Activated naive CD4-positive, alpha-beta T cell treated with anti-CD3 and anti-CD28 coated beads, Interleukin-2, amount 50 U/mL, for 72 hours (primary cell): ENCODE results near the gene RERG. TPM values are rescaled to one million over a fixed set of nuclear protein-coding genes. Genes with fewer than 3 reads are reported as not detected.

Experiments used
- ATAC-seq, 2 donors: fragments of 150-1000 bp; cut with Tn5 transposase; 2 replicates each; pipeline ENCODE4 v1.10.0; 2021; ENCODE audit warnings: mild to moderate bottlenecking in 2 of 2, moderate library complexity in 2 of 2
- DNase-seq, 2 donors: peaks; one replicate each; pipeline ENCODE4 v3.0.0; 2021 to 2022; ENCODE audit warnings: low spot score in 2 of 2
- H3K27ac Mint-ChIP-seq, 2 donors: one replicate each; pipeline ENCODE4 v1.8.0; 2022; ENCODE audit warnings: mild to moderate bottlenecking in 2 of 2, mixed read lengths in 2 of 2
- H3K36me3 Mint-ChIP-seq, 2 donors: one replicate each; pipeline ENCODE4 v1.8.0; 2022; ENCODE audit warnings: mixed read lengths in 2 of 2
- H3K9me3 Mint-ChIP-seq, 2 donors: one replicate each; pipeline ENCODE4 v1.8.0; 2022; ENCODE audit warnings: mixed read lengths in 2 of 2
- total RNA-seq, 2 donors: library from RNA; stranded (reverse); gene quantifications; one replicate each; pipeline ENCODE4 v1.2.3, GENCODE V29; 2022

The RERG gene, protein sequence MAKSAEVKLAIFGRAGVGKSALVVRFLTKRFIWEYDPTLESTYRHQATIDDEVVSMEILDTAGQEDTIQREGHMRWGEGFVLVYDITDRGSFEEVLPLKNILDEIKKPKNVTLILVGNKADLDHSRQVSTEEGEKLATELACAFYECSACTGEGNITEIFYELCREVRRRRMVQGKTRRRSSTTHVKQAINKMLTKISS
- total RNA-seq: not detected

DNA sequence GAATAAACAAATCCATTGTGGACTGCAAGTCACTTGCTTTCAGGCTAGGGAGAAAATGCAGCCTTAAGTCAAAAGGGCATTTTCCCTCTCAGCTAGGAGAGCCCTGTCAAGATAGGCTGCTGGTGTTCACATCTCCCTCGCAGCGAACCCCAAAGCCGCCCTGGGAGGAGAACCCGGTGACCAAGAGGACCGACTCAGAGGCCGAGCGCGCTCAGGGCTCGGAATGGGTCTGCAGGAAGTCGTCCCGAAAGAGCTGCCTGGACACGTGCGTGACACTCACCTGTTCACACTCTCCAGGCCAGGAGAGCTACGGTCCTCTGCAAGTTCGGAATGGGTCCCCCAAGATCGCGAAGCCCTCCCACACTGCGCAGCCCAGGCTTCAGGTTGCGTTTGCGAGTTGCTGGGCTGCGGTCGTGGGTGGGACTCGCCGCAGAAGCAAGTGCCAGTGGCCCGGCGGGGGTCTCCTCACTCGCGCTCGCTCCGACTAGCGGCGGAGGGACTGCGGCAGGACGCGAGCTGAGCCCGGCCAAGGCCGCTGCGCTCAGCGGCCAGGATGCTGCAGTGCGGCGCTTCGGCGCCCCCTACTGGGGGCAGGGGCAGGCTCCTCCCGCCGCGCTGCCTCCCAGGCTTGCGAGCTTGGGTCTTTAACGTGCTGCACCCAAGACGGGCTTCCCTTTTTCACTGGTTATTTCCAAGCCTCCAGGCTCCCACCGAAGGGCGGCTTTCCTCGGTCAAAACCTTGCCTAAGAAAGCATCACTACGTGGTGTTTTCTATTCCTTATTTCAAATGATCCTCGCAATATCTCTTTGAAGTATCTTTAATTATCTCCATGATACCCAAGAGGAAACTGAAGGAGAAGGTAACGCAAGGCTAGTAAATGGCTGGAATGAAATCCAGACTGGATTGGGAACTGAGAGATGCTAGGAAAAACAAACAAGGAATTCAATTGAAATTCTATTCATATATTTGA lies at the start of gene RERG:
RERG (minus strand) TSS at position 503 of the 971 bp plus-strand sequence. CDS start 3,928 bp downstream, outside the sequence.
- DNase-seq (peak; percentile 77 to 88), ATAC-seq (peak; percentile 99)
- H3K9me3 Mint-ChIP-seq: no peaks in the 10 kb centered on the region
- H3K36me3 Mint-ChIP-seq: no peaks in the 10 kb centered on the region
- no peak within 1 kb of the TSS for H3K27ac Mint-ChIP-seq

- Mint-ChIP-seq H3K36me3 (no peaks in the 10 kb centered on the region), H3K27ac (no peak overlapping the region), H3K9me3 (no peaks in the 10 kb centered on the region)
- ATAC-seq (no peak), DNase-seq (no peak)
Observed at GRCh38 chr12:15270591-15270990, 49.4 kb upstream of the RERG start.

DNA sequence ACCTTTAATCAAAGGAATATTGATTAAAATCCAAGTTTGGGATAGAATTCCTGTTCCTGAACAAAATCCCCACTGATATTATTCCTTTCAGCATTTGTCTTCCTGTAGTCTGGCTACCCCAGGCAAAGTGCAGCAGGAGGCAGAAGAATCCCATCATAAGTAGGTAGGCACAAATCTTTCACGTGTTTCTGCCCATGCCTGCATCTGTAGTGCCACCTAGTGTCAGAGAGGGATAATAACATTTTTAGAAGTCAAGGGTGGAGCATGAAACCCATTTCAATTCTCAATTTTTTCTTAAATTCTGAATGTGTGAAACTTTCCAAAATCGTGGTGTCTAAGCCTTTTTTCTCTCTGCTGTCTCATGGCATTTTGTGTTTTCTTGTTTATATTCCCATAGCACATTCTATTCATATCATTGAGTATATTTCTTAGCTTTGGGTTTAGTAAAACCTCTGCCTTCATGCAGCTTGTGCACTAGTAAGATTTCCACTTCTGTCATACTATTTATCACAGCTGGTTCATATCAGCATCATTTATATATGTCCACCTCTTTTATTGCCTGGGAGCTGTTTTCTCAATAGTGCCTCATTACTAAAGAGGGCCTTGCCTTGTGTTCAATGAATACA lies 47.8 kb upstream of the RERG start:
- Mint-ChIP-seq H3K27ac (no peak overlapping the region), H3K9me3 (no peaks in the 10 kb centered on the region), H3K36me3 (no peaks in the 10 kb centered on the region)
- no peak for DNase-seq
- ATAC-seq: peak; percentile 40 to 72

GRCh38 chr12:15268309-15268708 lies 47.1 kb upstream of the RERG start:
- Mint-ChIP-seq H3K36me3 (no peaks in the 10 kb centered on the region), H3K9me3 (no peaks in the 10 kb centered on the region), H3K27ac (no peak overlapping the region)
- DNase-seq: no peak
- ATAC-seq: no peak

GRCh38 chr12:15265875-15266274 lies 44.7 kb upstream of the RERG start:
- H3K9me3 Mint-ChIP-seq: no peaks in the 10 kb centered on the region
- ATAC-seq: no peak
- H3K27ac Mint-ChIP-seq: no peak overlapping the region
- no peaks in the 10 kb centered on the region for H3K36me3 Mint-ChIP-seq
- DNase-seq: no peak

GRCh38 chr12:15256761-15257160 lies 35.5 kb upstream of the RERG start:
- ATAC-seq: no peak
- Mint-ChIP-seq H3K27ac (no peak overlapping the region), H3K9me3 (peaks cover 6 to 7% of the 10 kb centered on the region in 2 donors), H3K36me3 (peaks cover 0 to 7% of the 10 kb centered on the region in 2 donors)
- DNase-seq: no peak

- no peak overlapping the region for H3K27ac Mint-ChIP-seq
Observed at GRCh38 chr12:15253990-15254389, 32.8 kb upstream of the RERG start.

DNA sequence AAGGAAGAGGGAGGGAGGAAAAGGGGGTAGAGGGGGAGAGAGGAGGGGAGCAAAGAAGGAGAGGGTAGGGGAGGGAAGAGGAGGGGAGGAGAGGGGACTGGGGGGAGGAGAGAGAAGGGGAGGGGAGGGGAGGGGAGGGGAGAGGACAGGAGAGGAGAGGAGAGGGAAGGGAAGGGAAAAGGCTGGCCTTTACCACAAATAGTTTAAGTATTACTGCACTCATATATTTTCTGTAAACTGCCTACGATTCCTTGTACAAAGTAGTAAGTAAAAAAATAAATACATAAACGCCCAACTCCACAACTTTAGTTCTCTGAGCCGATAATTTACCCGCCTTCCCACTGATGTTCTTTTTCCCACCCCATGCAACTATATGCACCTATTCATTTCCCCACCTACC lies 23.7 kb upstream of the RERG start:
- peaks cover 9 to 13% of the 10 kb centered on the region in 2 donors for H3K9me3 Mint-ChIP-seq
- ATAC-seq (no peak), DNase-seq (no peak)
- no peak overlapping the region for H3K27ac Mint-ChIP-seq
- H3K36me3 Mint-ChIP-seq: peaks cover 11 to 13% of the 10 kb centered on the region in 2 donors

More at GRCh38 chr12:15253990-15254389, 32.8 kb upstream of the RERG start:
- peaks cover 0 to 7% of the 10 kb centered on the region in 2 donors for H3K36me3 Mint-ChIP-seq
- DNase-seq (no peak), ATAC-seq (no peak)
- H3K9me3 Mint-ChIP-seq: peaks cover 6 to 7% of the 10 kb centered on the region in 2 donors

DNA sequence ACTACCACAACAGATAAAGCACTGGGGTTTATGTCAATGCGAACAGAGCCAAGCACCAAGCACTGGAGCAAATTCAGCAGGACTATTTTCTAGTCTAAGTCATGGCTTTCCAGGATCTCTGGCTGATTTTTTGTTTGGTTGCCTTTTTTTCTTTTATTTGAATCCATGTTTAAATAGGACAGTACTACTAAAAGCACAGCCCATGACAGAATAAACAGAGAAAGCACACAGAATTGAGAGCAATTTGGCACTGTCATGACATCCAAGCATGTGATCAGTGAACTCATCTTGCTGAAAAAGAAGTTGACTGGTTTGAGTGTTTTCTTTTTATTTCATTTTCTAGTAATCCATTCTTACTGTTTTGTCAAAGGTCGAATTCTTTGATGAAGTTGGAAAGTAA lies 23.1 kb upstream of the RERG start:
- Mint-ChIP-seq H3K9me3 (peaks cover 9 to 13% of the 10 kb centered on the region in 2 donors), H3K27ac (no peak overlapping the region), H3K36me3 (peaks cover 11 to 13% of the 10 kb centered on the region in 2 donors)
- DNase-seq: no peak
- no peak for ATAC-seq

DNA sequence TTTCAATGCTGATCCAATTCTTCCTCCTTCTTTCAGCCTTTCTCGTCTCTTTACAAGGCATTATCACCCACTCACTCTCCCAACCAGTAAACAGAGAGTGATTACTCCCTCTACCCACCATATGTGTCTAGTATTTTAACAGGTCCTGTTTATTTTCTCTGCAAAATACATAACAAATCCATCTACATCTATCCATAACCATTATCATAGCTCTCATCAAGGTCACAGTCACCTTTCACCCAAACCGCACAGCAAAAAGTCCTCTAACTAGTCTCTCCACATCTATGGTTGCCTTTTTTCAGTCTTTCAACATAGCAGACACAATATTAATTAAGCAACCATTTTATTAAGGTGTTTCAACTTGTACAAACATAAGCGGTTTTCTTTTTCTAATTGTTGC lies 21.9 kb upstream of the RERG start:
- ATAC-seq (no peak), DNase-seq (no peak)
- peaks cover 9 to 13% of the 10 kb centered on the region in 2 donors for H3K9me3 Mint-ChIP-seq
- peaks cover 11 to 13% of the 10 kb centered on the region in 2 donors for H3K36me3 Mint-ChIP-seq
- no peak overlapping the region for H3K27ac Mint-ChIP-seq

DNA sequence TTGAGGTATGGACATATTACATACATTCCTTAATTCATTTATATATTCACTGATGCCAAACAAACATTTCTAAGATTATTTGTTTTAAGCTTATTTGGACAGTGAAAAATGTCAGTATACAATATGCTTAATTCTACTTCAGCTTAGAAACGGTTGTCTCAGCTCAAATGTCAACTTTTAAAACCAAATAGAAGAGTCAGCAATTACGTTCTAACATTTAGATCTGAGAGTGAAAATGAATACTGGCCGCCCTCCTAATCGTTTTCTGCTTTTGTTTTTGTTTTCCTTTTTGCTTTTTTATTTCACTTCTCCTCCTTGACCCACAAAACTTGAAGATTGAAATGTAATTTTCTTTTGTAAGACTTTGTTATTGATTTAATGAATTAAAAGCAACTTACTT lies 19.7 kb upstream of the RERG start:
- no peaks in the 10 kb centered on the region for H3K36me3 Mint-ChIP-seq

DNA sequence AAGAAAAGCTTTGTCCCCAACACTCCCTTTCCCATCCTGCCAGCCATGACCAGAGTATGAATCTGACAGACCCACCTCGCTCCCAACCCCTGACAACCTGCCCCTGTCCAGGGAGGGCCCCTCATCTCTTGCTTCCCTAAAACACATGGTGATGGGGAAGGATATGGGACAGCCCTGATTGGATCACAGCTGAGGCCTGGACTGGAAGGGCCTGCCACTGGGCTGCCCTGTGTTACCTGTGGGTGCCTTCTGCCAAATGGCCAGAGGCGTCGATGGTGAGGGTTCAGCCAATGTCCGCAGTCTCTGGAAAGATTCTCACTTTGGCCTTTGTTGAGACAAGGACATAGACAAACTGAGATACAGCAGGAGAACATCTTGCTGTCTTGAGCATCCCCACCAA lies 13.3 kb upstream of the RERG start:
- Mint-ChIP-seq H3K36me3 (no peaks in the 10 kb centered on the region), H3K9me3 (no peaks in the 10 kb centered on the region), H3K27ac (no peak overlapping the region)
- ATAC-seq: no peak
- DNase-seq: no peak

More for the DNA sequence above, 19.7 kb upstream of the RERG start:
- ATAC-seq (no peak), DNase-seq (no peak)
- H3K27ac Mint-ChIP-seq: no peak overlapping the region
- no peaks in the 10 kb centered on the region for H3K9me3 Mint-ChIP-seq

DNA sequence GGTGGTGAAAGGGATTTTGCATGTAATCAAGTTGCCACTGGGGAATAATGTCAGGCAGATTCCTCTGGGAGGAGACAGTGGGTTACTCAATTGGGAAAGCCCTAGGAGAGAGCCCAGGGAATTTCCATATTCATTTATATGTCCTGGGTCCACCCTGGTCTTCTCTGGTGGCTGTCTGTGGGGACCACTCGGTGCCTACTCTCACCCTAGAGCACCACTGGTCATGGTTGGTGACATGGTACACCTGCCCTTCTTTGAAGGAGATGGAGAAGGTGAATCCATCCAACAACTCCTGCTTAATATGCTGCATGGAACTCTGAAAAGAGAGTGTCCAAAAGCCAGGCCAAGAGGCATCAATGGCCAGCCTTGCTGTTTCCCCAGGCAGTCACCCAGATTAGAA lies 12.8 kb upstream of the RERG start:
- Mint-ChIP-seq H3K36me3 (no peaks in the 10 kb centered on the region), H3K27ac (no peak overlapping the region), H3K9me3 (no peaks in the 10 kb centered on the region)
- ATAC-seq (no peak), DNase-seq (no peak)

GRCh38 chr12:15232959-15233358 lies 11.7 kb upstream of the RERG start:
- Mint-ChIP-seq H3K9me3 (no peaks in the 10 kb centered on the region), H3K36me3 (no peaks in the 10 kb centered on the region), H3K27ac (no peak overlapping the region)
- no peak for DNase-seq
- ATAC-seq: no peak

DNA sequence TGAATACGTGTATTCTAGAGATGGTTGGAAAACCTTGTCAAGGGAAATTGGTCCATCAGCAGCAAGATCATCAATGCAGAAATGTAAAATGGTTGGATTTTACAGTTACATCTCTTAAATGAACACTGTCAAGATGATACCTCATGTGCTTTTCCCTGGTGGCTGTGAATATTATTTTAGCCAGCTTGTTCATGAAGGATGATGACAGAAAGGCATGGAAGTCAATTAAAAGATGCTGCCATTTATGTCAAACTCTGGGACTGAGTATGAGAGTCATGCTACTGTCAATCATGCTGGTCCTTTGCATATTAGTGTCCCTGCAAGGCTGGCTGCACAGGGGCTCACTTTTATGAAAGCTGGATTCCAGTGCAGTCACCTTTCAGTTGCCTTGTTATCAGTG lies 10.3 kb upstream of the RERG start:
- DNase-seq (no peak), ATAC-seq (no peak)
- no peaks in the 10 kb centered on the region for H3K36me3 Mint-ChIP-seq
- H3K27ac Mint-ChIP-seq: no peak overlapping the region
- H3K9me3 Mint-ChIP-seq: no peaks in the 10 kb centered on the region

GRCh38 chr12:15230751-15231150 lies 9.5 kb upstream of the RERG start:
- ATAC-seq (no peak), DNase-seq (no peak)
- Mint-ChIP-seq H3K9me3 (no peaks in the 10 kb centered on the region), H3K36me3 (no peaks in the 10 kb centered on the region), H3K27ac (no peak overlapping the region)

GRCh38 chr12:15230137-15230536 lies 8.9 kb upstream of the RERG start:
- ATAC-seq: no peak

More at GRCh38 chr12:15230137-15230536, 8.9 kb upstream of the RERG start:
- DNase-seq: no peak
- Mint-ChIP-seq H3K27ac (no peak overlapping the region), H3K9me3 (no peaks in the 10 kb centered on the region), H3K36me3 (no peaks in the 10 kb centered on the region)
